Activated T-helper 2 cell treated with anti-CD3 and anti-CD28 coated beads, Interferon-gamma antibody, Interleukin-2, Interleukin-4, amounts not matched to agents 10 μg/mL and 5 μg/mL and 100 μg/mL, durations not matched to agents 14 hours and 24 hours and 36 hours (primary cell): ENCODE results near the gene CFAP46. TPM values are rescaled to one million over a fixed set of nuclear protein-coding genes. Genes with fewer than 3 reads are reported as not detected.
A peak's percentile ranks its signal among the peaks of the same experiment; 100 is the strongest.

Experiments
- DNase-seq: peaks from one replicate; pipeline ENCODE4 v3.0.0; 2021; ENCODE audit warnings: low spot score
- H3K27ac Mint-ChIP-seq: one replicate; pipeline ENCODE4 v1.8.0; 2021; ENCODE audit warnings: mixed read lengths
- H3K27me3 Mint-ChIP-seq: one replicate; pipeline ENCODE4 v1.8.0; 2021; ENCODE audit warnings: low read depth, mixed read lengths
- H3K36me3 Mint-ChIP-seq: one replicate; pipeline ENCODE4 v1.8.0; 2021; ENCODE audit warnings: low read depth, mixed read lengths
- H3K4me1 Mint-ChIP-seq: one replicate; pipeline ENCODE4 v1.8.0; 2021; ENCODE audit warnings: low read depth, mixed read lengths
- H3K4me3 Mint-ChIP-seq: one replicate; pipeline ENCODE4 v1.8.0; 2021; ENCODE audit warnings: low read depth, mild to moderate bottlenecking, moderate library complexity, mixed read lengths
- H3K9me3 Mint-ChIP-seq: one replicate; pipeline ENCODE4 v1.8.0; 2021; ENCODE audit warnings: mixed read lengths
- intact Hi-C: fragments of 100-400 bp; cut with micrococcal nuclease; formaldehyde crosslinking; loops from one replicate; pipeline ENCODE4 v1.15.1; 2023
- total RNA-seq: library from RNA; stranded (reverse); gene quantifications from 2 replicates; pipeline ENCODE4 v1.2.3, GENCODE V29; 2022

CFAP46 gene
- not detected in 2 replicates for total RNA-seq

GRCh38 chr10:132942101-132943057 lies at the start of gene CFAP46:
Gene CFAP46, minus strand, starts transcription at chr10:132942570. Its CDS starts 86 bp downstream, at chr10:132942484.
- Mint-ChIP-seq H3K36me3 (no peaks in the 10 kb centered on the region), H3K27me3 (peaks cover 28% of the 10 kb centered on the region), H3K4me1 (peaks cover 3% of the 10 kb centered on the region), H3K27ac (no peak within 1 kb of the TSS), H3K9me3 (no peaks in the 10 kb centered on the region), H3K4me3 (peak within 1 kb of the TSS; percentile 51)
- no peak for DNase-seq
- intact Hi-C loops: no loop called here

GRCh38 chr10:132991706-132992432 lies 49.5 kb upstream of the CFAP46 start:
- H3K9me3 Mint-ChIP-seq: no peaks in the 10 kb centered on the region
- H3K27me3 Mint-ChIP-seq: no peaks in the 10 kb centered on the region
- intact Hi-C loops: no loop called here
- no peak overlapping the region for H3K4me3 Mint-ChIP-seq
- DNase-seq: no peak
- no peaks in the 10 kb centered on the region for H3K4me1 Mint-ChIP-seq
- no peak overlapping the region for H3K27ac Mint-ChIP-seq
- no peaks in the 10 kb centered on the region for H3K36me3 Mint-ChIP-seq

GRCh38 chr10:132990684-132991545 lies 48.5 kb upstream of the CFAP46 start:
- Mint-ChIP-seq H3K9me3 (no peaks in the 10 kb centered on the region), H3K27ac (no peak overlapping the region), H3K4me3 (no peak overlapping the region), H3K36me3 (no peaks in the 10 kb centered on the region), H3K27me3 (no peaks in the 10 kb centered on the region), H3K4me1 (no peaks in the 10 kb centered on the region)
- no peak for DNase-seq
- intact Hi-C loops: no loop called here

GRCh38 chr10:132989476-132990415 lies 47.4 kb upstream of the CFAP46 start:
- DNase-seq: no peak
- no peaks in the 10 kb centered on the region for H3K4me1 Mint-ChIP-seq
- H3K9me3 Mint-ChIP-seq: no peaks in the 10 kb centered on the region
- no peak overlapping the region for H3K27ac Mint-ChIP-seq
- no peak overlapping the region for H3K4me3 Mint-ChIP-seq
- no peaks in the 10 kb centered on the region for H3K36me3 Mint-ChIP-seq
- intact Hi-C loops: no loop called here
- H3K27me3 Mint-ChIP-seq: no peaks in the 10 kb centered on the region

- H3K36me3 Mint-ChIP-seq: no peaks in the 10 kb centered on the region
- no peaks in the 10 kb centered on the region for H3K4me1 Mint-ChIP-seq
- no peak overlapping the region for H3K4me3 Mint-ChIP-seq
- H3K27me3 Mint-ChIP-seq: no peaks in the 10 kb centered on the region
- no peak overlapping the region for H3K27ac Mint-ChIP-seq
- no peak for DNase-seq
- no peaks in the 10 kb centered on the region for H3K9me3 Mint-ChIP-seq
- intact Hi-C loops: no loop called here
These were observed 46.6 kb upstream of the CFAP46 start for GRCh38 chr10:132988988-132989387.

- no peak overlapping the region for H3K27ac Mint-ChIP-seq
- no peaks in the 10 kb centered on the region for H3K27me3 Mint-ChIP-seq
These were observed 45.6 kb upstream of the CFAP46 start for GRCh38 chr10:132987671-132988571.

GRCh38 chr10:132986978-132987377 lies 44.6 kb upstream of the CFAP46 start:
- Mint-ChIP-seq H3K9me3 (no peaks in the 10 kb centered on the region), H3K4me1 (no peaks in the 10 kb centered on the region), H3K27ac (no peak overlapping the region), H3K36me3 (no peaks in the 10 kb centered on the region), H3K4me3 (no peak overlapping the region), H3K27me3 (no peaks in the 10 kb centered on the region)
- no peak for DNase-seq
- intact Hi-C loops: no loop called here

More at GRCh38 chr10:132987671-132988571, 45.6 kb upstream of the CFAP46 start:
- H3K9me3 Mint-ChIP-seq: no peaks in the 10 kb centered on the region
- no peak overlapping the region for H3K4me3 Mint-ChIP-seq
- intact Hi-C loops: no loop called here
- H3K4me1 Mint-ChIP-seq: no peaks in the 10 kb centered on the region
- H3K36me3 Mint-ChIP-seq: no peaks in the 10 kb centered on the region
- DNase-seq: no peak

GRCh38 chr10:132986576-132986975 lies 44.2 kb upstream of the CFAP46 start:
- Mint-ChIP-seq H3K36me3 (no peaks in the 10 kb centered on the region), H3K27ac (no peak overlapping the region), H3K9me3 (no peaks in the 10 kb centered on the region), H3K27me3 (no peaks in the 10 kb centered on the region), H3K4me1 (no peaks in the 10 kb centered on the region), H3K4me3 (no peak overlapping the region)
- no peak for DNase-seq
- intact Hi-C loops: no loop called here

GRCh38 chr10:132986076-132986475 lies 43.7 kb upstream of the CFAP46 start:
- Mint-ChIP-seq H3K36me3 (no peaks in the 10 kb centered on the region), H3K9me3 (no peaks in the 10 kb centered on the region), H3K27ac (no peak overlapping the region), H3K4me1 (no peaks in the 10 kb centered on the region), H3K4me3 (no peak overlapping the region), H3K27me3 (no peaks in the 10 kb centered on the region)
- intact Hi-C loops: no loop called here
- DNase-seq: no peak

GRCh38 chr10:132985546-132985900 lies 43.2 kb upstream of the CFAP46 start:
- no peaks in the 10 kb centered on the region for H3K36me3 Mint-ChIP-seq
- intact Hi-C loops: no loop called here
- H3K4me1 Mint-ChIP-seq: no peaks in the 10 kb centered on the region
- no peaks in the 10 kb centered on the region for H3K9me3 Mint-ChIP-seq
- no peak overlapping the region for H3K4me3 Mint-ChIP-seq
- no peak overlapping the region for H3K27ac Mint-ChIP-seq
- no peaks in the 10 kb centered on the region for H3K27me3 Mint-ChIP-seq
- DNase-seq: no peak
